Measurements from ENCODE around the gene BRD3. TPM values are rescaled to one million over a fixed set of nuclear protein-coding genes. Genes with fewer than 3 reads are reported as not detected.
"Not testable (repeated sequence)": the region's sequence is repeated elsewhere in the genome, so short reads cannot be mapped to it uniquely, and the experiment has no call there.

BRD3 gene
- total RNA-seq (2014; rRNA removed; shearing (Covaris generic)): 2.5 TPM in 2 replicates

DNA sequence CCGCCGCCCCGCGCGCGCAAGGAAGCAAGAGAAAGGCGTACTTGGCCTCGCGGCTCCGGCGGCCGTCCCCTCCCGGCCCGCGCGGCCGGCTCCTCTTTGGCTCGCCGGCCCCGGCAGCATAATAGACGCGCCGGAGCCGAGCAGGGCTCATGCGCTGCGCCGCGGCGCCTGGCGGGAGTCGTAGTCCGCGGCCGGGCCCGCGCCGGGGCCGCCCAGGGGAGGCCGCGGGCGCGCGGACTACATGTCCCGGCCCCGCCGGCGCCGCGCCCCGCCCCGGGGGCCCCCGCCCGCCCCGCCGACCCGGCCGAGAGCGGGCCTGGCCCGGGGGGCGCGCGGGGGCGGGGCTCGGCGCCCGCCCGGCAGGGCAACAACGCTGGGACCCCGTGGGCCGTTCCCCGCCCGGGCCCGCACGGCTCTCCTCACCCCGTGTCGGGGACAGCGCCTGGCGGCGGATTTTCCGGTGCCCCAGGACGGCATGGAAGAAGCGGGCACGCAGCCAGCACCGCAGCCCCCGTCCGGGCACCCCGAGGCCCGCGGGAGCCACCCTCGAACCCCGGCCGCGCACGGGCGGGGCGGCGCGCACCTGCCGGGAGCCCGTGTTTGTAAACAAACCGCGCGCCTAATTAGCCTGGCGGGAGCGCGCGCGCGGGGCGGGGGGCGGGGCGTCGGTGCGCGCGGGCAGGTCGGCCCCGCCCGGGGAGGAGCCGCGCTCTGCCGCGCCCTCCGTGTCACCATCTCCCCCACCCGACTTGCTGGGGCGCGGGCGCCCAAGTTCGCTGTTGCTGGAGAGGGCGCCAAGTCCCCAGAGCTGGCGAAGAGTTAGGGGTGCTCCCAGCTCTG lies at the start of gene BRD3:
TSS of gene BRD3 (minus strand) at position 123 of the 840 bp plus-strand sequence. CDS start 14,549 bp downstream, outside the sequence.
- peak; percentile 70 for DNase-seq (ENCODE audit: low spot score)

DNA sequence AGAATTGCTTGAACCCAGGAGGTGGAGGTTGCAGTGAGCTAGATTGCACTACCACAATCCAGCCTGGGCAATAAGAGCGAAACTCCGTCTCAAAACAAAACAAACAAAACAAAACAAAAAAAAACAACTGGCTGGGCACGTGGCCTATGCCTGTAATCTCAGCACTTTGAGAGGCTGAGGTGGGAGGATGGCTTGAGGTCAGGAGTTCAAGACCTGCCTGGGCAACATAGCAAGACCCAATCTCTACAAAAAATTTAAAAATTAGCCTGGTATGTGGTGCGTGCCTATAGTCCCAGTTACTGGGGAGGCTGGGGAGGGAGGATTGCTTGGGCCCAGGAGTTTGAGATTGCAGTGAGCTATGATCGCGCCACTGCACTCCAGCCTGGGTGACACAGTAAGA lies 44.7 kb upstream of the BRD3 start:
- no peak for DNase-seq (ENCODE audit: low spot score)

DNA sequence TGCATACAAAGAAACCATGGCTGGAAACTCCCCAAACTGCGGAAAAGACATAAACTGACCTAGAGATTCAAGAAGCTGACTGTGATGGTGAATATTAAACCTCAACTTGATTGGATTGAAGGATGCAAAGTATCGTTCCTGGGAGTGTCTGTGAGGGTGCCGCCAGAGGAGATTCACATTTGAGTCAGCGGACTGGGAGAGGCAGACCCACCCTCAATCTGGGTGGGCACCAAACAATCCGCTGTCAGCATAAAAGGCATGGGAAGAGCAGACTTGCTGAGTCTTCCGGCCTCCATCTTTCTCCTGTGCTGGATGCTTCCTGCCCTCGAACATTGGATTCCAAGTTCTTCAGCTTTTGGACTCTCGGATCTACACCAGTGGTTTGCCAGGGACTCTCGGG lies 43.2 kb upstream of the BRD3 start:
- no peak for DNase-seq (ENCODE audit: low spot score)

DNA sequence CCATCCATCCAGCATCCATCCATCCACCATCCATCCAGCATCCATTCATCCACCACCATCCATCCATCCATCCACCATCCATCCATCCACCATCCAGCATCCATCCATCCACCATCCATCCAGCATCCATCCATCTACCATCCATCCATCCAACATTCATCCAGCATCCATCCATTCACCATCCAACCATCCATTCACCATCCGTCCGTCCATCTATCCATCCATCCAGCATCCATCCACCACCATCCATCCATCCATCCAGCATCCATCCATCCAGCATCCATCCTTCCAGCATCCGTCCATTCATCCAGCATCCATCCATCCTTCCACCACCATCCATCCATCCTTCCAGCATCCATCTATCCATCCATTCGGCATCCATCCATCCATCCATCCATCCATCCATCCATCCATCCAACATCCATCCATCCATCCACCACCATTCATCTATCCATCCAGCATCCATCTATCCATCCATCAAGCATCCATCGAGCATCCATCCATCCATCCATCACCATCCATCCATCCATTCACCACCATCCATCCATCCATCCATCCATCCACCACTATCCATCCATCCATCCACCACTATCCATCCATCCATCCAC lies 35.7 kb upstream of the BRD3 start:
- DNase-seq (ENCODE audit: low spot score): no peak

DNA sequence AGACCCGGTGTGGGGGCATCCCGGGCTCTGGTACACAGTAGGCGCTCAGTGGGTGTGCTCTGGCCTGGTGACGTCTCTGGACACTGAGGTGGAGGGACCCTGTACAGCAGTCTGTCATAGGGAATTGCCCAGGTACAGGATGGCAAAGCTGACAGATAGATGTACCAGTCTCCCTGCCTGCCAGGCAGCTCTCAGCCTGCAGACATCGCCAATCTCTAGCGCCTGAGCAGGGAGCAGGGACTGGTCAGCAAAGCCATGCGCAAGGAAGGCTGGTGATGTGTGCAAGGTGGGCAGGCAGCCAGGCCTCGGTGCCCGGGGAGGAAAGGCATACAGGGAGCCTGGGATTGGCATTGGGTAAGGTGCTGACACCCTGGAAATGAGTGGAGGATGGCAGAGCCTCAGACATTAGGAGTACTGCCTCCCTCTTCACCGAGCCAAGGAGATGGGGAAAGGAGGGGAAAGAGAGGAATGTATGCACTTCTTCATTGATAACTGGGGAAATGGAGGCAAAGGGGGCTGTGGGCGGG lies 33.9 kb upstream of the BRD3 start:
- DNase-seq (ENCODE audit: low spot score): no peak

DNA sequence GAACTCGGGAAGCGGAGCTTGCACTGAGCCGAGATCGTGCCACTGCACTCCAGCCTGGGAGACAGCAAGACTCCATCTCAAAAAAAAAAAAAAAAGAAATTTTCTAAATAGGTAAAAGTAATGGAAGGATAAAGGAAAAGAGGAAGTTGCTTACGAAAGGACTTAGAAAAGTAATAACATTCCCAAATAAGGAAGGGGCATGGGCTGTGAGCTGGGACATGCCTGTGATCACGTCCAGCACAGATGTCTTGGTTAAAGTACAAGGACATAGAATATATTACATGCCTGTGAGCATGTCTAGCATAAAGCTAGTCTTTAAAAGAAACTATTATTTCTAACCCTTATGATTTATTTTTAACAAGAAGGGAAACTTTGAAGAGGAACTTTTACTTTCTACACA lies 33.3 kb upstream of the BRD3 start:
- not testable (repeated sequence) for DNase-seq (ENCODE audit: low spot score)

DNA sequence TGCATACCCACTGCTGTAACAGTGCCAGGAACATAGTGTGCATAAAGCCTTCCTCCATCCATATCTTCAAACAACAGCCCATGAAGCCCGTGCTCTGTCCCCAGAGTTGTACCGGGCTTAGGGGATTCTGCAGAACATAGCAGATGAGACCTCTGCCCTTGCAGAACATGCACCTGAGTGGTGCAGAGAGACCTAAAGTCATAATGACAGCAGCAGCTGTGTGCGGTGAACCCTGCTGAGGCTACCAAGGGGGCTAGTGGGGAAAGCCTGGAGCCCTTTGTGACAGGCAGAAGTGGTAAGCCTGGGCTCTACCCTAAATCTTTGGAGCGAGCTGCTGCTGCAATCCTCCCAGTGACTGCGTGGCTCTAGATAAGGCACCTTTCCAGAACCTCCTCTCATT lies 32.2 kb upstream of the BRD3 start:
- no peak for DNase-seq (ENCODE audit: low spot score)

DNA sequence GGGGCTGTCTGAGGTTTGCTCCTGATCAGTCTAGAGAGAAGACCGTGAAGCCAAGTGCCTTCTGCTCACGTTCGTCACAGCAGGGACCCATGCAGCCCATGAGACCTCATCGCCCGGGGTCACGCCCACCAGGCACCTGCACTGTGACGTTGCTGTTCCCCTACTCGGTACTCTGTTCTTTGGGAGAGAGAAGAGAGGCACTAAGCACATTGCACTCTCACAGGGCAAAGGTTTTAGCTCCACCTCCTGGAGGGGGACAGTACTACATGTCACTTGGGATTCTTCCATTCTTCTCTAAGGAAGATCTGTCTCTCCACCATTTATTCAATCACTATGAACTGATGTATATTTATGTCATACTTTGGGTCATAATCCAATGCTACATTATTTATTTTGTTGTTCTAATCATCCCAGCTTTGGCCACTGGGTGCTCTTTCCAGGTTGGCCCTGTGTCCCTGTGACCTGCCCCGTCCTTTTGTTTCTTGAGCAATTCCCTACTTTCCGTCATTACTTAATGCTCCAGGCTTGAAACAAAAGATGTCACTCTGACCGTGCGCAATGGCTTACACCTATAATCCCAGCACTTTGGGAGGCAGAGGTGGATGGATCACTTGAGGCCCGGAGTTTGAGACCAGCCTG lies 31.4 kb upstream of the BRD3 start:
- peak; percentile 31 for DNase-seq (ENCODE audit: low spot score)

DNA sequence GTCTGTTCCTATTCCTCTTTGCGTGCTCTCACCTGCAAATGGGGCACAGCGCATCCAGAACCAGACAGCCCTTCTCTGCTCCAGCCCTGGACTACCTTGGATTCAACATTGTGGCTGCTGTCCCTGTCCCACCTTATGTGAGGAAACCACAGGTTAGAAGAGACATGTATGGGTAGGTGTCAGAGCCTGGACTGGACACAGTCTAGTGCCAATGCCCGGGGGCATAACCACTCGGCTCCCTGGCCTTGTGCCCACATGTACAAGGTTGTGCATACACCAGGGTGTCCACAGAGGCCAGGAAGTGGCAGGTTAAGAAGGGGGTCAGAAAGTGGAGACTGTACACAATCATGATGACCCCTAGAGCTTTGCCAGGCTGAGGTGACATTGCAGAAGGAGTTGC lies 22.1 kb upstream of the BRD3 start:
- no peak for DNase-seq (ENCODE audit: low spot score)

DNA sequence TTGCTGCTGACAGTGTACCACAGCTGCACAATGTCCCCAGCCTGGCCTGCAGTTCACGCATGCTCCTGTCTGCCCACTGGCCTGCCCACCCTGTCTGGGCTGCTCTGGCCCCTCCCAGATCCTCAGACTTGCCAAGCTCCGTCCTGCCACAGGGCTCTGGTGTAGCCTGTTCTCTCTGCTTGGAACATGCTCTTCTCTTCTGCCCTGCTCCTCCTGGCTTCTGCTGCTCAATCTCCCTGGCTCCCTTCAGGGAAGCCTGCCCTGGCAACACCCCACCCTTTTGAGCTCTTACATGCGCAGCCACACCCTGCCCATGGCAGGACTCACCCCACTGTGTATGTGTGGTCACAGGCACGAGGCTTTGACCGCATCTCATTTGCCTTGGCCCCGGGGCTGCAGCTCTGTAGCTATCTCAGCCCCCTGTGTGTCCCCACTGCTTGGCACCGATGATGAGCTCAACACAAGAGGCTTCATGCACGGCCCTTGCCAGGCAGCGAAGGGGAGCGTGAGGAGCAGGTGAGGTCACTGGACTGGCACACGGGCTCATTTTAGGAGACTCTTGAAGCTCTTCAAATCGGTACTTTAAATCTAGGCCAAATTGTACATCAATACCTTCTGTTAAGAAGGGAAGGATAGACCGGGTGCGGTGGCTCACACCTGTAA lies 20.4 kb upstream of the BRD3 start:
- no peak for DNase-seq (ENCODE audit: low spot score)

DNA sequence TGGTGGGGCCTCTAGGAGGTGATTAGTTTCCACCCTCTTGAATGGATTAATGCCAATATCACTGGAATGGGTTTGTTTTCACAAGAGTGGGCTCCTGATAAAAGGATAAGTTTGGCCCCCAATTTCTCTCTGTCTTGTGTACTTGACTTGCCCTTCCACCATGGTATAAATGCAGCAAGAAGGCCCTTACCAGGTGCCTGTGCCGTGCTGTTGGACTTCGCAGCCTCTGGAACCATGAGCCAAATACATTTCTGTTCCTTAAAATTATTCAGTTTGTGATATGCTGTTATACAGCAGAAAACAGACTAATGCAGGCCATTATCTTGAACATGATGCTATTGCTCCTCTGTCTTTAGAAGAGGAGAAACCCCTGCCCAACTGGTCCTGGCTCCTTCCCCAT lies 17.8 kb upstream of the BRD3 start:
- no peak for DNase-seq (ENCODE audit: low spot score)

DNA sequence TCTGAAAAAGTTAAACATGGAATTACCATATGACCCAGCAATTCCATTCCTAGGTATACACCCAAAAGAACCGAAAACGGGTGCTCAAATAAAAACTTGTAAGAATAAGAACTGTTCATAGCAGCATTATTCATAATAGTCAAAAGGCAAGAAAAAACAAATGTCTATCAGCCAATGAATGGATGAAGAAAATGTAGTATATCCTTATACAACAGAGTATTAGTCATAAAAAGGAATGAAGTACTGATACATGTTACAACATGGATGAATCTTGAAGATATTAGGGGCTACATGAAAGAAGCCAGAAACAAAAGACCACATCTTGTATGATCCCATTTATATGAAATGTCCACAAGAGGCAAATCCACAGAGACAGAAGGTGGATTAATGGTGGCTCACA lies 15.6 kb upstream of the BRD3 start:
- DNase-seq (ENCODE audit: low spot score): no peak

DNA sequence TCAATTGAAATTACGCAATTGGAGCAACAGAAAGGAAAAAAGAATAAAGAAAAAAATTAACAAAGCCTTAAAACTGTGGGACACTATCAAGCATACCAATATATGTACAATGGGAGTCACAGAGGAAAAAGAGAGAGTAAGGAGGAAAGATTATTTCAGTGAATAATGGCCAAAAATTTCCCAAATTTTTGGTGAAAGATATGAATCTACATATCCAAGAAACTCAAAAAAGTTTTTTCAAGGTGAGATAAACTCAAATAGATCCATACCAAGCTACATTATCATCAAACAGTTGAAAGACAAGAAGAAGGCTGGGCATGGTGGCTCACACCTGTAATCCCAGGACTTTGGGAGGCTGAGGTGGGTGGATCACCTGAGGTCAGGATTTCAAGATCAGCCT lies 8.8 kb upstream of the BRD3 start:
- DNase-seq (ENCODE audit: low spot score): no peak

DNA sequence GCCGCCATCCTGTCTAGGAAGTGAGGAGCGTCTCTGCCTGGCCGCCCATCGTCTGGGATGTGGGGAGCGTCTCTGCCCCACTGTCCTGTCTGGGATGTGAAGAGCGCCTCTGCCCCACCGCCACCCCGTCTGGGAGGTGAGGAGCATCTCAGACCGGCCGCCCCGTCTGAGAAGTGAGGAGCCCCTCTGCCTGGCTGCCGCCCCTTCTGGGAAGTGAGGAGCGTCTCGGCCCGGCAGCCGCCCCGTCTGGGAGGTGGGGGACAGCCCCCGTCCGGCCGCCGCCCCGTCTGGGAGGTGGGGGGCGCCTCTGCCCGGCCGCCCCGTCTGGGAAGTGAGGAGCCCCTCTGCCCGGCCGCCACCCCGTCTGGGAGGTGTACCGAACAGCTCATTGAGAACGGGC lies 7.9 kb upstream of the BRD3 start:
- DNase-seq (ENCODE audit: low spot score): not testable (repeated sequence)

DNA sequence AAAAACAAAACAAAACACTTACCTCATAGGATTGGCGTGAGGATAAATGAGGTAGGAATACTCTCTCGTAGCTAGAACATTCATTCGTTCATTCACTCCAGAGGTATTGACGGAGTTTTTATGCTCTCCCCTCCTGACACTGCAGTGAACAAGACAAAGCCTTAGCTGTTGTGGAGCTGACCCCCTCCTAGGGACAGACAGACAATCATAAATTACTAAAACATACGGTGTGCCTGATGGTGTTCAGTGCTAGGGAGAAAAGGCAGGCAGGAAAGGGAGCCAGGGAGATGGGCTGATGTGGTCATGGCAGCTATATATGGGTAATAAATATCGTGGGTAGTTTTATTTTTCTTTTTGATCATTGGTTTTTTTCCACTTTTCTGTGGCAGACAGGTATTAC lies 5.7 kb upstream of the BRD3 start:
- DNase-seq (ENCODE audit: low spot score): no peak

DNA sequence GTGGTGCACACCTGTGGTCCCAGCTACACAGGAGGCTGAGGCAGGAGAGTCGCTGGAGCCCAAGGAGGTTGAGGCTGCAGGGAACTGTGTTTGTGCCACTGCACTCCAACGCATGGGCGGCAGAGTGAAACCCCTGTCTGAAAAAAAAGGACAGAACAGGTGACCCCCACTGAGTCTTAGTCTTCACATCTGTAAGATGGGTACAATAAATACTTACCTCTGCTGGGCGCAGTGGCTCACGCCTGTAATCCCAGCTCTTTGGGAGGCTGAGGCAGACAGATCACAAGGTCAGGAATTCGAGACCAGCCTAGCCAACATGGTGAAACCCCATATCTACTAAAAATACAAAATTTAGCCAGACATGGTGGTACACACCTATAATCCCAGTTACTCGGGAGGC lies 4.9 kb upstream of the BRD3 start:
- not testable (repeated sequence) for DNase-seq (ENCODE audit: low spot score)

DNA sequence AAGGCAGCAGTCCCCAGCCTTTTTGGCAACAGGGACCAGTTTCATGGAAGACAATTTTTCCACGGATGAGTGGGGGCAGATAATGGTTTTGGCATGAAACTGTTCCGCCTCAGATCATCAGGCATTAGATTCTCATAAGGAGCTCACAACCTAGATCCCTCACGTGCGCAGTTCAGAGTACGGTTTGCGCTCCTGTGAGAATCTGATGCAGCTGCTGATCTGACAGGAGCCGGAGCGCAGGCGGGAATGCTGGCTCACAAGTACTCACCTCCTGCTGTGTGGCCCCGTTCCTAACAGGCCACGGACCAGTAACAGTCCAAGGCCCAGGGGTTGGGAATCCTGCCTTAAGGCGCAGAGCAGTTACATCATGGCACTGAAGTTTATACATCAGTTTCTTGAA lies 3.3 kb upstream of the BRD3 start:
- no peak for DNase-seq (ENCODE audit: low spot score)

DNA sequence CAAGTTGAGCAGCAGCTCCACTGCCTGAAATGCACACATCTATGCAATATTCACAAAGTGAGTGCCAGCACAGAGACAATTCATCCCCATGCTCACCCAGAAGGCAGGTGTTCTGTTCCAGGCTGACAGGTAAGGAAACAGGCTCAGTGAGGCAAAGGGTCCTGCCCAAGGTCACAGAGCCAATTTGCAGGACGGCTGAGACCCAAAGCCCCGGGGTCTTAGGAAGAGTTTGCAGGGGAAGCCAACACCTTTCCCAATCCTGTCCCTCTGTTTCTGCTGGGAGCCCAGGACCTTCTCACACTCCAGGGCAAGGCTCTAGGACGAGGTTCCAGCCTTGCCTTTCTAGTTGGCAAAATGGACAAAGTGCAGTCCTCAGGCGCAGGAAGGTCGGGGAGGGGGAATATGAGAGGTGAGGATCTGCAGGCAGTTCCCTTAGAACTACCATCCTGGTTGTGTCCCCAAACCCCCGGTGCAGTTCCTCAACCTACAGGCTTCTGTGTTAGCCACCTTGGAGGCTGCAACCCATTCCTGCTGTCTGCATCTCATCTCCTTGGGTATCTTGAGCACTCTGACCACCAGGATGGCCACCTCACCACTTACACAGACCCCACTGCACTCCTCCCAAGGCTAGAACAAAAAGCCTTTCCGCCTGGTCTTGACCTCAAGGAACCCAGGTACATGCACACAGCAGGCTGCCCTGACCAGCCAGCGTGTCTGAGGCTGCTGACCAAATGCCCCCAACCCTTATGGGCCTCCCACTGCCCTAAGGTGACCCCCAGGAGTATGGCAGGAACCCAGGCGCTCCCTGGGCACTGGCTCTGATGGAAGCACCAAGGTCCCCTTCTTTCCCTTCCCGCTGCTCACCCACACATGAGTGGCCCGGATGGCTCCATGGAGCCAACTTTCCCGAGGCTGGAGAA lies 1.9 kb upstream of the BRD3 start:
- DNase-seq (ENCODE audit: low spot score): no peak

DNA sequence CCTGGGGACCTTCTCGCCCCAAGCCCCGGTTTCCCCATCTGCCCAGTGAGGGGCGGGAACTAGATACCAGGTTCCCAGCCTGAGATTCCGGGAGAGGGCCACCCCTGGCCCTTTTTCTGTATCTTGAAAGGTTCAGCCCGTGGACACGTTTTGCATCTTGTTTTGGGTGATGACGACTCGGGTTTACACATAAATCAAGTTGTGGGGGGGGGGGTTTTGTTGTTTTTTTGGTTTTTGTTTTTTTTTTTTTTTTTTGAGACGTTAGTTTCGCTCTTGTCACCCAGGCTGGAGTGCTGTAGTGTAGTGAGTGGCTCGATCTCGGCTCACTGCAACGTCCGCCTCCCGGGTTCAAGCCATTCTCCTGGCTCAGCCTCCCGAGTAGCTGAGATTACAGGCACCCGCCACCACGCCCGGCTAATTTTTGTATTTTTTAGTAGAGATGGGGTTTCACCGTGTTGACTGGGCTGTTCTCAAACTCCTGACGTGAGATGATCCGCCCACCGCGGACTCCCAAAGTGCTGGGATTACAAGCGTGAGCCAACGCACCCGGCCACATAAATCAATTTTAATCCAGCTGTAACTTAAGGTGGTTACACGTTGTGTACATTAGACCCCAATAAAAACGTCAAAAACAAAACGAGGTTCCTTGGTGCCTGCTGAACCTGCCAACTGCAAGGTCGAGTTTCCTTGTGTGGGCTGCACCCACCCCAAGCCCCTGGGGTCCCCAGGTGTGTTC lies 1.1 kb upstream of the BRD3 start:
- DNase-seq (ENCODE audit: low spot score): no peak
